Measurements from ENCODE around the gene WDR33. TPM values are rescaled to one million over a fixed set of nuclear protein-coding genes. Genes with fewer than 3 reads are reported as not detected.

Gene WDR33
- total RNA-seq, 3 donors from 2014 or later = 49.4 to 83.3 (median 50.1) TPM

DNA sequence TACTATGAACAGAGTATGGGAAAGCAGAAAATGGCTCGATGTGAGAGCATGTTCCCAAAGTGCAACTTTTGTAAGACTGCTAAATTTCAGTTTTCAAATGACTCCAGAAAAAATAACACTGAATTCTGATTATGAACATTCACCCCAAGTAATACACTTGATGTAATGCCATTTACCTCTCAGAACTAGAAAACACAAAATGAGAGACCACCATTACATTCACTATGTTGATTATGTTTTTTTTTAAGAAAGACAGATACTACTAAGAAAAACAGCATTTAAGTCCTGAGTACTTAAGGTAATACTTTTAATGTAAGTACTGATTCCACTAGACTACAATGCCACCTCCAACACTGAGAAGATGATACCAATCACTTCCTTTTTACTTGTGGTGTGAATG, 71.2 kb downstream of the WDR33 start:
- intact Hi-C loops (cut with DNase I; ENCODE audit: low total_unique reads) = no loop called here
- peaks cover 8% of the 10 kb centered on the region for H3K36me3 ChIP-seq
- H3K9me3 ChIP-seq = no peaks in the 10 kb centered on the region
- no peak for DNase-seq (ENCODE audit: low spot score in 2 of 2)
- TF ChIP-seq POLR2A (IDR thresholded peaks at IDR 0.05) = no peak
- no peak for TF ChIP-seq POLR2AphosphoS5 (IDR thresholded peaks at IDR 0.05)
- TF ChIP-seq, protein P1, sequence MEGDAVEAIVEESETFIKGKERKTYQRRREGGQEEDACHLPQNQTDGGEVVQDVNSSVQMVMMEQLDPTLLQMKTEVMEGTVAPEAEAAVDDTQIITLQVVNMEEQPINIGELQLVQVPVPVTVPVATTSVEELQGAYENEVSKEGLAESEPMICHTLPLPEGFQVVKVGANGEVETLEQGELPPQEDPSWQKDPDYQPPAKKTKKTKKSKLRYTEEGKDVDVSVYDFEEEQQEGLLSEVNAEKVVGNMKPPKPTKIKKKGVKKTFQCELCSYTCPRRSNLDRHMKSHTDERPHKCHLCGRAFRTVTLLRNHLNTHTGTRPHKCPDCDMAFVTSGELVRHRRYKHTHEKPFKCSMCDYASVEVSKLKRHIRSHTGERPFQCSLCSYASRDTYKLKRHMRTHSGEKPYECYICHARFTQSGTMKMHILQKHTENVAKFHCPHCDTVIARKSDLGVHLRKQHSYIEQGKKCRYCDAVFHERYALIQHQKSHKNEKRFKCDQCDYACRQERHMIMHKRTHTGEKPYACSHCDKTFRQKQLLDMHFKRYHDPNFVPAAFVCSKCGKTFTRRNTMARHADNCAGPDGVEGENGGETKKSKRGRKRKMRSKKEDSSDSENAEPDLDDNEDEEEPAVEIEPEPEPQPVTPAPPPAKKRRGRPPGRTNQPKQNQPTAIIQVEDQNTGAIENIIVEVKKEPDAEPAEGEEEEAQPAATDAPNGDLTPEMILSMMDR (IDR thresholded peaks at IDR 0.05) = no peak
- H3K4me1 ChIP-seq = no peaks in the 10 kb centered on the region
- no peak overlapping the region for H3K4me3 ChIP-seq
- no peaks in the 10 kb centered on the region for H3K27me3 ChIP-seq
- H3K27ac ChIP-seq = no peak overlapping the region

GRCh38 chr2:127737892-127738291, 73.1 kb downstream of the WDR33 start:
- no peaks in the 10 kb centered on the region for H3K36me3 ChIP-seq
- TF ChIP-seq POLR2AphosphoS5 (IDR thresholded peaks at IDR 0.05) (no peak), POLR2A (IDR thresholded peaks at IDR 0.05) (no peak)
- TF ChIP-seq, protein P1 (IDR thresholded peaks at IDR 0.05) = no peak
- H3K27ac ChIP-seq = no peak overlapping the region
- H3K4me1 ChIP-seq = no peaks in the 10 kb centered on the region
- intact Hi-C loops (cut with DNase I; ENCODE audit: low total_unique reads) = no loop called here
- H3K9me3 ChIP-seq = no peaks in the 10 kb centered on the region
- no peaks in the 10 kb centered on the region for H3K27me3 ChIP-seq
- DNase-seq (ENCODE audit: low spot score in 2 of 2) = no peak
- H3K4me3 ChIP-seq = no peak overlapping the region

DNA sequence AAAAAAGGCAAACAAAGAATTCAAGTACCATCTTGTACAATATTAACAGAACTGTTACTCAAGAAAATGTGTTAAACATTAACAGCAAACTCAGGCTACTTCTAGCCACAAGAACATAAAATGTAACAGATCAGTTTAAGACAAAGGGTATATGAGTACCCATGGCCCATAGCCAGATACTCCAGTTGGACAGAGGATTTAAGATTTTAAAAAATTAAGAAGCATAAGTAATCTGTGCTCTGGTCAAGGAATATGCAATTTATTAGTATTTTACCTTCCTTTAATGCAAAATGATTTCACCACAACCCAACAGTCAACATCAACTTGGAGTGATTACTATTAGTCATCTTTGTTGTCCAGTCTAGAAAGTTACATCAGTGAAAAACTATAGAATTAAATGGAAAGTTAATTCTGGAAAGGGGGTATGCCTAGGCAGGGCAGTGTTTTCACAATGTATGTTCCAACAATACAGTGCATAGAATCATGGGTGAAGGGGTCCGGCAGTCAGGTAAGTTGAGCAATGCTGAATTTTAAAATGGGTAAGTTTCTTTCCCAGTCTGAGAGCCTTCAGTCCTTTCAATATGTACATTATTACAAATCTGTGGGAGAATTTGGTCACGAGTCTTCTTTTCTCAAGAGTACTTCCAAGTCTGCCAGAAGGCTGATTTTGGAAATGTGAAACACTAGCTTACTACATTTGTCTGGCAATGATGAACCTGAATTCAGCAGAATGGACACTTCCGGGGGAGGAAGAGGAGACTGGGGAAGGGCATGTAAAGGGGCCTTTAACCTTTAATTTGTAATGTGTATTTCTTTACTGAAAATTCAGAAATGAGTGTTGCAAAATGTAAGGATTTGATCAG, 75.2 kb downstream of the WDR33 start:
- intact Hi-C loops (cut with DNase I; ENCODE audit: low total_unique reads) = no loop called here
- no peaks in the 10 kb centered on the region for H3K36me3 ChIP-seq
- H3K4me1 ChIP-seq = no peaks in the 10 kb centered on the region
- TF ChIP-seq POLR2A (IDR thresholded peaks at IDR 0.05) (no peak), POLR2AphosphoS5 (IDR thresholded peaks at IDR 0.05) (no peak)
- TF ChIP-seq, protein P1 (IDR thresholded peaks at IDR 0.05) = no peak
- H3K27ac ChIP-seq = no peak overlapping the region
- no peak for DNase-seq (ENCODE audit: low spot score in 2 of 2)
- no peak overlapping the region for H3K4me3 ChIP-seq
- no peaks in the 10 kb centered on the region for H3K9me3 ChIP-seq
- H3K27me3 ChIP-seq = no peaks in the 10 kb centered on the region

GRCh38 chr2:127735044-127735443, 75.9 kb downstream of the WDR33 start:
- no peaks in the 10 kb centered on the region for H3K36me3 ChIP-seq
- H3K4me3 ChIP-seq = no peak overlapping the region
- H3K27ac ChIP-seq = no peak overlapping the region
- H3K4me1 ChIP-seq = no peaks in the 10 kb centered on the region
- intact Hi-C loops (cut with DNase I; ENCODE audit: low total_unique reads) = no loop called here
- no peaks in the 10 kb centered on the region for H3K9me3 ChIP-seq
- no peak for TF ChIP-seq POLR2A (IDR thresholded peaks at IDR 0.05)
- TF ChIP-seq POLR2AphosphoS5 (IDR thresholded peaks at IDR 0.05) = no peak
- TF ChIP-seq, protein P1 (IDR thresholded peaks at IDR 0.05) = no peak
- no peaks in the 10 kb centered on the region for H3K27me3 ChIP-seq
- DNase-seq (ENCODE audit: low spot score in 2 of 2) = no peak

GRCh38 chr2:127733816-127734537, 77.0 kb downstream of the WDR33 start:
- H3K27ac ChIP-seq = no peak overlapping the region
- DNase-seq (ENCODE audit: low spot score in 2 of 2) = no peak
- TF ChIP-seq, protein P1 (IDR thresholded peaks at IDR 0.05) = no peak
- TF ChIP-seq POLR2A (IDR thresholded peaks at IDR 0.05) (no peak), POLR2AphosphoS5 (IDR thresholded peaks at IDR 0.05) (no peak)
- no peaks in the 10 kb centered on the region for H3K4me1 ChIP-seq
- no peaks in the 10 kb centered on the region for H3K9me3 ChIP-seq
- H3K27me3 ChIP-seq = no peaks in the 10 kb centered on the region
- H3K36me3 ChIP-seq = no peaks in the 10 kb centered on the region
- intact Hi-C loops (cut with DNase I; ENCODE audit: low total_unique reads) = no loop called here
- H3K4me3 ChIP-seq = peak overlapping the region in 1 of 3 donors; percentile 25

Data from breast epithelium (tissue), 4 donors.